ENCODE data around the gene TPM2.

TPM2 gene

DNA sequence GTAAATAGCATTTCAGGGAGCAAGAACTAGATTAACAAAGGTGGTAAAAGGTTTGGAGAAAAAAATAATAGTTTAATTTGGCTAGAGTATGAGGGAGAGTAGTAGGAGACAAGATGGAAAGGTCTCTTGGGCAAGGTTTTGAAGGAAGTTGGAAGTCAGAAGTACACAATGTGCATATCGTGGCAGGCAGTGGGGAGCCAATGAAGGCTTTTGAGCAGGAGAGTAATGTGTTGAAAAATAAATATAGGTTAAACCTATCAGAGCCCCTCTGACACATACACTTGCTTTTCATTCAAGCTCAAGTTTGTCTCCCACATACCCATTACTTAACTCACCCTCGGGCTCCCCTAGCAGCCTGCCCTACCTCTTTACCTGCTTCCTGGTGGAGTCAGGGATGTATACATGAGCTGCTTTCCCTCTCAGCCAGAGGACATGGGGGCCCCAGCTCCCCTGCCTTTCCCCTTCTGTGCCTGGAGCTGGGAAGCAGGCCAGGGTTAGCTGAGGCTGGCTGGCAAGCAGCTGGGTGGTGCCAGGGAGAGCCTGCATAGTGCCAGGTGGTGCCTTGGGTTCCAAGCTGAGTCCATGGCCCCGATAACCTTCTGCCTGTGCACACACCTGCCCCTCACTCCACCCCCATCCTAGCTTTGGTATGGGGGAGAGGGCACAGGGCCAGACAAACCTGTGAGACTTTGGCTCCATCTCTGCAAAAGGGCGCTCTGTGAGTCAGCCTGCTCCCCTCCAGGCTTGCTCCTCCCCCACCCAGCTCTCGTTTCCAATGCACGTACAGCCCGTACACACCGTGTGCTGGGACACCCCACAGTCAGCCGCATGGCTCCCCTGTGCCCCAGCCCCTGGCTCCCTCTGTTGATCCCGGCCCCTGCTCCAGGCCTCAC lies 16.3 kb downstream of the TPM2 start, which contains the start of gene CA9:
Gene CA9, plus strand, starts transcription at position 797 of the 893 bp plus-strand sequence. Its CDS starts 32 bp downstream, at position 829.
- DNase-seq, result no peak

DNA sequence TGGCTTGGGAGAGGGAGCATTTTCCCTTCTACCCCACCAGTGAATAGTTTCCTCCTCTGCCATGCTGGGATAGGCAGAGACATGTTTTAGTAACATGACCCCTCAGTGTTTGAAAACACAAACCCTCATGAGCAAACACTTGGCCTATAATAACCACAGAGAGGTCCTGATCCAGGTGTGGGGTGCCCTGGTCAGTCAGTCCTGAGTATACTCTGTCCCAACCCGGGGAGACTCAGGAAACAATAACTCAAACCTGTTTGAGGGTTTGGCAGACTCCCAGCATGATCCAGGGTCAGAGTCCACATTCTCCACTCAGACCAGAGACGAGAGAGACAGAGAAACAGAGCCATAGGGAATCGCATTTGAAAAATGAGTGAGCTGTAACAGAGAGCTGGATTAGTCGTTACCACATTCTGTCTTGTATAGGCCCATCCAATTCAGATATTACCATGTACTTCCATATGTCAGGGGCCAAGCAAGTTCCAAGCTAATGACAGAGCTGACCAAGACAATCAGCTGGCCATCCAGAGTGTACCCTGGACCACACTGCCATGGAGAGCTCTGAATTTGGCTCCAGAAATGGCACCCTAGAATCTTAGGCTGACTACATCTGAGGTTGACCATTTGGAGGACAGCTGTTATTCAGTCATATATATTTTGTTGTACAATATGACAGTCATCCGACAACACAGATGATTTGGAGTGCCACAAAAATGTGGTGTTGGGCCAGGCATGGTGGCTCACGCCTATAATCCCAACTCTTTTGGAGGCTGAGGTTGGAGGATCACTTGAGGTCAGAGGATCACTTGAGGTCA lies 20.2 kb downstream of the TPM2 start:
- DNase-seq, result no peak

DNA sequence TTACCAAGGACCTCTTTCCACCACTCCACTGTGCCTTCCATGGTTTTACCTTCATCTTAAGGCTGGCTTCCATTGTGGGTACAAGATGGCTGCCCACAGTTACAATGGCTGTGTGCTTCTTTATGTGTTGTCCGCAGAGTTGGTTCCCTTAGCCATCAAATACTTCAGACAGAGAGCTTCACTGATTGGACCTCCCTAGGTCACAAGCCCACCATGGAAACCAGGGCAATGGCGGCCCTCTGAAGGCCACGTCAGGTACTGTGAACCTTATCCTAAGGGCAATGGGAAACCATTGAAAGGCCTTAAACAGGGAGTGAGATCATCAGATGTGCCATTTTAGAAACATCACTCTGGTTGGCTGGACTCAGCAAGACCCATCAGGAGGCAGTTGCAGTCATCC lies 21.8 kb downstream of the TPM2 start:
- no peak for DNase-seq

GRCh38 chr9:35666549-35666948 lies 23.2 kb downstream of the TPM2 start:
- no peak for DNase-seq

DNA sequence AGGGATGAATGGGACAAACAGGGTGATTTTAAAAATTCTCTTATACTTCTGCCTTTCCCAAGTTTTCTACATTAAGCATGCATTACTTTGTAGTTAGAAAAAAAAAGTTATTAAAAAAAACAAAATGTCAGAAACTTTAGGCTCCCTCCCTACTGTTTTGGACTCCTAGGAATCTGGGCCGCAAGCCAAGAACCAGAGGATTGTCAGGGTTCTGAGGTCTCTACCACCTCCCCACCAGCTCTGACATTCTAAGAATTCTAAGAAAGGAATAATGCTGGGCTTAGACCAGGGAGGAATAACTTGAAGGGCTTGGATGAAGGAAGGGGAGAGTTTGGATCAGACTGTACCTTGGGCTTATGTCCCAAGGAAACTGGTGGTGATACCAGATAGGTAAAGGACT lies 23.7 kb downstream of the TPM2 start:
- DNase-seq, result no peak

DNA sequence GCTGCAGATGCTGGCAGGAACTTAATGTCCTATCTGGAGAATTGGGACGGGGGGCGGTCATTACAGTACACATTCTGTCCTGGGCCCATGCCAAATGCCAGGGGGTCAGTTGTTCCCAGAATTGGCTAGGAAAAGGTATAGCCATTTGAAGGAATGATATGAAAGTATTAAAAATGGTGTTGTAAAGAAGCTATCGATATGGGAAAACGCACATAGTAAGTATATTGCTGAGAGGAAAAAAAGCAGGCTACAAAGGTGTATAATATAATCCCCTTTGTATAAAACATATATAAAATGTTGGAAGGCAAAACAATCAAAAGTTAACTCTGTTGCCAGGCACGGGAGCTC lies 24.3 kb downstream of the TPM2 start:
- DNase-seq, result no peak

DNA sequence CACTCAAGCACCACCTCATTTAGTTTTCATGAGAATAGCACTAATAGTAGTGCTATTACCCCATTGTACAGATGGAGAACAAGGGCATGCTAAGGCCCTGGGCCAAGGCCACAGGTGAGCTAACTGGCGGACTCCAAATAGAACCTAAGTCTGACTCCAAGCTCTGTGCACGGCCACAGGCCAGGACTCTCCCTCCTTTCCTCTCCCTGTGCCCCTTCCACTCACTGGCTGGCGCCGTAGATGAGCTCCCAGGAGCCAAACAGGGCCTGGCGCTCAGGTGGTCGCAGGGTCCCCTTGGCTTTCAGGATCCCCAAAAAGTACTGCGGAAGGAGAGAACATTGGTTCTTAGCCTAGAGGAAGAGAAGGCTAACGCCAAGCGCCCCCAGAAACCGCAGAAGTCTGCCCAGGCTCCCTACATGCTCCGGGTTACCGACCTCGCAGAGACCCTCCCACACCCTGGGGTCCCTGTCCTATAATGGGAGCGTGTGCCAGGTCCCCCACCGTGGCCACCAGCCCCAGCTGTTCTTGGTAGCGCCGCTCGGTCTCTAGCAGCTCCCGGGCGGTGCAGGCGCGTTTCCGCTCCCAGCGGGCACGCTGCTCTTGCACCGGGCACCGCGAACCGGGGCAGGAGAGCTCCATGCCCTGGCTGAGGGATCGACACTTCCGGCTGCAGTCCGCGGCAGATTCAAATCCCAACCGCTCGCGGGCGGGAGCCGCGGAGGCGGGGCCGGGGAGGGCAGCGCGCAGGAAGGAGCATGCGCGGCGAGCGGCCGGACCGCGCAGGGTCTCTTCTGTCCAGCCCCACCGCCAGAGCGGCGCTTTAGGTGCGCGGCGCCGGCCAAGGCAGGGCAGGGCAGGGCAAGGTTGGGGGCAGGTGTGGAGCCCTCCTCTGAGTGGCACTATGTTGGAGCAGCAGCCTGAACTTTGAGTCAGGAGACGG lies 24.9 kb downstream of the TPM2 start, which contains the start of gene ARHGEF39:
Gene ARHGEF39, minus strand, starts transcription at position 665 of the 940 bp plus-strand sequence. Its CDS starts 26 bp downstream, at position 639.
- peak; percentile 43 for DNase-seq

- no peak for DNase-seq
Observed at GRCh38 chr9:35662437-35662836, 27.3 kb downstream of the TPM2 start.

- peak; percentile 33 for DNase-seq
Observed at GRCh38 chr9:35661756-35662350, 27.9 kb downstream of the TPM2 start.

GRCh38 chr9:35660966-35661415 lies 28.7 kb downstream of the TPM2 start:
- no peak for DNase-seq

- no peak for DNase-seq
Observed at GRCh38 chr9:35659340-35659739, 30.4 kb downstream of the TPM2 start.

DNA sequence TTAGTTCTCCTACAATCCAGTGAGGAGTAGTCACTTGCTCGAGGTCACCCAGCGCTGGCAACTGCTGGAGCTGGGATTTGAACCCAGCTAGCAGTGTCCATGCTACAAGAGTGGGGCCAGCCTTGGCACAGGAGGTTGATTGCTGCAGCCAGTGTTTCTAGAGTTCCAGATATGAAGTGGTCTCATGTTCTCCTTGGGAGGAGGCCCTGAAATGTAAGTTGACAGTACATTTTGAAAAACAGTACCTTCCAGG lies 30.8 kb downstream of the TPM2 start:
- DNase-seq, result no peak

GRCh38 chr9:35658137-35658967 lies 31.4 kb downstream of the TPM2 start, which contains the start of gene CCDC107:
TSS of gene CCDC107 (plus strand) at chr9:35658292. CDS start at chr9:35658380, 88 bp downstream.
- DNase-seq, result peak; percentile 77

GRCh38 chr9:35657546-35658136 lies 32.1 kb downstream of the TPM2 start, which contains the start of gene RMRP:
TSS of gene RMRP (minus strand) at chr9:35658019.
- DNase-seq, result peak; percentile 78

DNA sequence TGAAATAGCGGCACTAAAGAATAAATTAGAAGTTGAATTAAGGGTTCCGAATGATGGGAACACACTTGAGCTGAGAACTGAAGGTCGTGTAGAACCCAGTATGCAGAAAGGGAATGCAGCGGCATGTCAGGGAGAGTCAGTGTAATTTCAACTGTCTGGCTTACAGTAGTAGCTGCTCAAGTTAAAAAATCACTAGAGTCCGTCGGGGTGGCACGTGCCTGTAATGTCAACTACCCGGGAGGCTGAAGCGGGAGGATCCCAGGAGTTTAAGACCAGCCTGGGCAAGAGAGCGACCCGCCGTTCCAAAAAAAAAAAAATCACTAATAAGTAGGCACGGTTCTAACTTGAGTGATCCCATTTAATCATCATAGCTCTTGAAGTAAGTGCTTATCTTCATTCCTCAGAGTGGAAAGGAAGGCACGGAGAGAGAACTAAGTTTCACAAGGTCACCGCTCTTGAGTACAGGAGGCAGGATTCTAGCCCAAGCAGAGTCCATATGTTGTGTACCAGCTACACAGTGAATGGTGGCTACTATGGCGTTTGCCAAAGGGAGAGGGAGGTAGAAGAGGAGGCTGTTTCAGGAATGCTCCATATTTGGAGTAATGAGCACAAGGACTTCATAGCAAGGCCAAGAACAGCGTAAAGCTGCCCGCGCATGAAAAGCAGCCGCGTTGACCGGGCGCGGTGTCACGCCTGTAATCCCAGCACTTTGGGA lies 32.7 kb downstream of the TPM2 start:
- DNase-seq, result no peak

- DNase-seq, result no peak
Observed at GRCh38 chr9:35656348-35656747, 33.4 kb downstream of the TPM2 start.

DNA sequence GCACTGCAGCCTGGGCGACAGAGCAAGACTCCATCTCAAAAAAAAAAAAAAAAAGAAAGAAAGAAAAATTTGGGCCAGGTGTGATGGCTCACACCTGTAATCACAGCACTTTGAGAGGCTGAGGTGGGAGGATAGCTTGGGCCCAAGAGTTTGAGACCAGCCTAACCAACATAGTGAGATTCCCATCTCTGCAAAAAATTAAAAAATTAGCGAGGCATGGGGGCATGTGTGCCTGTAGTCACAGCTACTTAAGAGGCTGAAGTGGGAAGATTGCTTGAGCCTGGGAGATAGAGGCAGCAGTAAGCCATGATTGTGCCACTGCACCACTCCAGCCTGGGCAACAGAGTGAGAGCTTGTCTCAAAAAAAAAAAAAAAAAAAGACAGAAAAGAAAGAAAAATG lies 36.1 kb downstream of the TPM2 start:
- DNase-seq, result no peak

DNA sequence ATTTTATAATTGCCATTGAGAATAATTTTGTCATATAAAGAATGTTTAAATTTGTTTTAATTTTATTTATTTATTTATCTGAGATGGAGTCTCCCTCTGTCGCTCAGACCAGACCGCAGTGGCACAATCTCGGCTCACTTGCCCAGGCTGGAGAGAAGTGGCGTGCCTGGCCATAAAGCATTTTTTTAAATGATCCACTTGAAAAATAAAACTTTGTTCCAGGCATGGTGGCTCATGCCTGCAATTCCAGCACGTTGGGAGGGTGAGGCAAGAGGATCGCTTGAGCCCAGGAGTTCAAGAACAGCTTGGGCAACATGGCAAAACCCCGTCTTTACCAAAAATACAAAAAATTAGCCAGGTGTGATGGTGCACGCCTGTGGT lies 36.9 kb downstream of the TPM2 start:
- DNase-seq, result no peak

- DNase-seq, result no peak
Observed at GRCh38 chr9:35651956-35652828, 37.5 kb downstream of the TPM2 start.
